Measurements from ENCODE around the gene C15orf62.

Gene C15orf62, protein sequence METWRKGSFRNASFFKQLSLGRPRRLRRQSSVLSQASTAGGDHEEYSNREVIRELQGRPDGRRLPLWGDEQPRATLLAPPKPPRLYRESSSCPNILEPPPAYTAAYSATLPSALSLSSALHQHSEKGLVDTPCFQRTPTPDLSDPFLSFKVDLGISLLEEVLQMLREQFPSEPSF

DNA sequence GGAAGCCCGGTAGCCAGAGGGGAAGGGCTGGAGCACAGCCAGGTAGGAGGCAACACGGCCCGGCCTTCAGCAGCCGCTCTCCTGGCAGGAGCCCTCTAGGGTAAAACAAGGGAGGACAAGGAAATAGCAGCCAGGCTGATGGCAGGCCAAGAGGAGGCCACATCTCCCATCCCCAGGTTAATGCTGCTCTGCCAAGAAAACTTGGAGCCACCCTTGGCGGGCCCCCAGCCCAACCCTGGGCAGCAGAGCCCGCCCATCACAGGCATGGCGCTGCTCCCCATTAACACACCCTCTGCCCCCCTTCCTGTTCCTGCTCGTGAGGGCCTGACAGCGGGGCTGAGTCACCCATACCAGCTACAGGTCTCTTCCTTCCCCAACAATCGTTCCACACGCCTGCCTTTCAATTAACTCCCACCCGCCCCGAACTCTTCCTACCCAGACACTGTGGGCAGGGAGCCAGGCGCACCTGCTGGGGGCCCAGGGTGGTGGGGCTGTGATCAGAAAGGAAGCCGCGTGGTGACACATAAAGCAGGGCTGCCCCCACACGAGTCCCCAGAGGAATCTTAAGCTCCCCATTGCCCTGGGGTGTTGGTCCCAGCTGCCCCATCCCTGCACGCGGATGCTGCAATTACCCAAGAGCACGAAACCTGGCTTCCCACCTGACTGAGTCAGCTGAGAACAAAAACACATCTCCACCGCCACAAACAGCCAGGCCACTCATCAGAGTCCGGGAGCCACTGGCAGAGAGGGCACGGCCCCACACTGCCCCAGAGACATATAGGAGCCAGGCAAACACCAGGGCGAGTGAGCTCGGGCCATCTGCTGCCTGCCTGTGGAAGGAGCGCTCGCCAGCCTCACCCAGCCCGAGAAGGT, at the start of gene C15orf62:
TSS of gene C15orf62 (plus strand) at position 707 of the 873 bp plus-strand sequence. CDS start 516 bp downstream, outside the sequence.
- Histone ChIP-seq H3K27me3 (ENCODE audit: insufficient read depth, low read length) (peaks cover 5% of the 10 kb centered on the region; the same call in 1 of the 2 replicates), H3K27ac (ENCODE audit: low read length) (no peak within 1 kb of the TSS), H3K4me1 (ENCODE audit: insufficient read depth, low read length) (peaks cover 17% of the 10 kb centered on the region), H3K36me3 (ENCODE audit: insufficient read depth, low read depth, low read length) (peaks cover 21% of the 10 kb centered on the region), H3K9ac (ENCODE audit: low read depth, low read length) (no peak within 1 kb of the TSS), H3K9me3 (ENCODE audit: insufficient read depth, low read depth, low read length) (no peaks in the 10 kb centered on the region), H3K4me3 (ENCODE audit: low read length) (no peak within 1 kb of the TSS)

DNA sequence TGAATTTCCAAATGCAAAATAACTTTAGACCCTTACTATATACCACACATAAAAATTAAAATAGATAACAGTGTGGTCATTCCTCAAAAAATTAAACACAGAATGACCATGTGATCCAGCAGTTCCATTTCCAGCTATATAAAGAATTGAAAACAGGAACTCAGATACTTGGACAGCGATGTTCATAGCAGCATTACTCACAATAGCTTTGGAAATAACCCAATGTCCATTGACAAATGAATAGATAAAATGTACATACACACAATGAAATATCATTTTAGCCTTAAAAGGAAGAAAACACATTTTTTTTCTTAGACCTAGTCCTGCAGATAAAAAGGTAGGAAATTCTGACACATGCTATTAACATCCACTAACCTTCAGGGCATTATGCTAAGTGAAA, 48.1 kb upstream of the C15orf62 start:
- H3K27me3 ChIP-seq (ENCODE audit: insufficient read depth, low read length) = no peaks in the 10 kb centered on the region
- no peaks in the 10 kb centered on the region for H3K4me1 ChIP-seq (ENCODE audit: insufficient read depth, low read length)
- H3K4me3 ChIP-seq (ENCODE audit: low read length) = no peak overlapping the region
- no peaks in the 10 kb centered on the region for H3K9me3 ChIP-seq (ENCODE audit: insufficient read depth, low read depth, low read length)
- no peak overlapping the region for H3K9ac ChIP-seq (ENCODE audit: low read depth, low read length)
- no peak overlapping the region for H3K27ac ChIP-seq (ENCODE audit: low read length)
- H3K36me3 ChIP-seq (ENCODE audit: insufficient read depth, low read depth, low read length) = peaks cover 66% of the 10 kb centered on the region

GRCh38 chr15:40722354-40722753, 47.4 kb upstream of the C15orf62 start:
- H3K9me3 ChIP-seq (ENCODE audit: insufficient read depth, low read depth, low read length) = no peaks in the 10 kb centered on the region
- no peak overlapping the region for H3K4me3 ChIP-seq (ENCODE audit: low read length)
- H3K27ac ChIP-seq (ENCODE audit: low read length) = no peak overlapping the region
- H3K9ac ChIP-seq (ENCODE audit: low read depth, low read length) = no peak overlapping the region
- H3K36me3 ChIP-seq (ENCODE audit: insufficient read depth, low read depth, low read length) = peaks cover 62% of the 10 kb centered on the region
- no peaks in the 10 kb centered on the region for H3K27me3 ChIP-seq (ENCODE audit: insufficient read depth, low read length)
- no peaks in the 10 kb centered on the region for H3K4me1 ChIP-seq (ENCODE audit: insufficient read depth, low read length)

GRCh38 chr15:40722934-40723333, 46.8 kb upstream of the C15orf62 start:
- Histone ChIP-seq H3K4me3 (ENCODE audit: low read length) (no peak overlapping the region), H3K36me3 (ENCODE audit: insufficient read depth, low read depth, low read length) (peaks cover 56% of the 10 kb centered on the region), H3K27me3 (ENCODE audit: insufficient read depth, low read length) (no peaks in the 10 kb centered on the region), H3K4me1 (ENCODE audit: insufficient read depth, low read length) (no peaks in the 10 kb centered on the region), H3K9me3 (ENCODE audit: insufficient read depth, low read depth, low read length) (no peaks in the 10 kb centered on the region), H3K9ac (ENCODE audit: low read depth, low read length) (no peak overlapping the region), H3K27ac (ENCODE audit: low read length) (no peak overlapping the region)

DNA sequence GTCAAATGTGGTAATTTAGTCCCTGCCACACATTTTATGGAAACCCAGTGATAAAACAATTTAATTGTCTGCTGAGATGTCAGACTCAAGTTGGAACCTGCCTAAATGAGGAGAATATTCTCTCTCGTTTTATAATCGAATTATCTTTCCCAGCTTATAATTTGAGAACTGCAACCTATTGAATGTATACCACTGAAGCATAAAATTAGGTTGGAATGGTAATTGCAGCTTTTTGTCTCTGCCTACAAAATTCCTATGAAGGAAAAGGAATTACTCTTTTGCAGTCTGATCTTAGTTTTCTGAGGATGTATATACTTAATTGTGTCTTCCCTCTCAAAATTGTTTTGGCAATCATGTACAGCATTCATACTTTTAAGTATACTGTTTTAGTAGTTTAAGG, 45.9 kb upstream of the C15orf62 start:
- H3K27ac ChIP-seq (ENCODE audit: low read length) = no peak overlapping the region
- no peaks in the 10 kb centered on the region for H3K9me3 ChIP-seq (ENCODE audit: insufficient read depth, low read depth, low read length)
- H3K27me3 ChIP-seq (ENCODE audit: insufficient read depth, low read length) = no peaks in the 10 kb centered on the region
- H3K36me3 ChIP-seq (ENCODE audit: insufficient read depth, low read depth, low read length) = peaks cover 53% of the 10 kb centered on the region
- no peaks in the 10 kb centered on the region for H3K4me1 ChIP-seq (ENCODE audit: insufficient read depth, low read length)
- no peak overlapping the region for H3K4me3 ChIP-seq (ENCODE audit: low read length)
- no peak overlapping the region for H3K9ac ChIP-seq (ENCODE audit: low read depth, low read length)

DNA sequence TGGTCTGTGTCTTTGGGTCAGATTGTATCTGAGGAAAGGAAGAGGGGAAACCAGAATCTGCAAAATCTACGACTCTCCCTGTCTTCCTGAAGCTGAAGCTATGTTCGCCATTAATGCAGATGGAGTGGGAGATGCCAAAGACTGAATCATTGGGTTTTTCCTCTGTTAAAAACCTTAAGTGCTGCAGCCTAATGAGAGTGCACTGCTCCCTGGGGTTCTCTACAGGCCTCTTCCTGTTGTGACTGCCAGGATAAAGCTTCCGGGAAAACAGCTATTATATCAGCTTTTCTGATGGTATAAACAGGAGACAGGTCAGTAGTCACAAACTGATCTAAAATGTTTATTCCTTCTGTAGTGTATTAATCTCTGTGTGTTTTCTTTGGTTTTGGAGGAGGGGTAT, 38.7 kb upstream of the C15orf62 start:
- no peak overlapping the region for H3K9ac ChIP-seq (ENCODE audit: low read depth, low read length)

DNA sequence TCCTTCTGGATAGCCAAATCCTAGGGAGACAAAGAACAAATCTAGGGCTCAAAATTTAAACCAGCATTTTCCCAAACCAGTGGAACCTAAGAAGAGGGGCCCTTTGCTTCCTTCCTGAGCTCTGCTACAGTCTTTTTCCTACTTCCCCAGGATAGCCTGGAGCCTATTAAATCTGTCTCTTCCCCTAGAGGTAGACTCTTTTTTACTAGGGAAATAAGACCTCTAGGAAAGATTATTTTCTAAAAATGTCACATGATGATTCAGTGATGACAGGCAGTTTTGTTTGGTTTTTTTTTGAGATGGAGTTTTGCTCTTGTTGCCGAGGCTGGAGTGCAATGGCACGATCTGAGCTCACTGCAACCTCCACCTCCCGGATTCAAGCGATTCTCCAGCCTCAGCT, 33.2 kb upstream of the C15orf62 start:
- Histone ChIP-seq H3K27ac (ENCODE audit: low read length) (no peak overlapping the region), H3K4me3 (ENCODE audit: low read length) (no peak overlapping the region), H3K9me3 (ENCODE audit: insufficient read depth, low read depth, low read length) (no peaks in the 10 kb centered on the region), H3K27me3 (ENCODE audit: insufficient read depth, low read length) (no peaks in the 10 kb centered on the region), H3K4me1 (ENCODE audit: insufficient read depth, low read length) (peaks cover 28% of the 10 kb centered on the region), H3K9ac (ENCODE audit: low read depth, low read length) (no peak overlapping the region), H3K36me3 (ENCODE audit: insufficient read depth, low read depth, low read length) (peaks cover 81% of the 10 kb centered on the region)

More for the DNA sequence above, 38.7 kb upstream of the C15orf62 start:
- H3K27me3 ChIP-seq (ENCODE audit: insufficient read depth, low read length) = no peaks in the 10 kb centered on the region
- H3K4me1 ChIP-seq (ENCODE audit: insufficient read depth, low read length) = no peaks in the 10 kb centered on the region
- H3K4me3 ChIP-seq (ENCODE audit: low read length) = no peak overlapping the region
- H3K36me3 ChIP-seq (ENCODE audit: insufficient read depth, low read depth, low read length) = peaks cover 69% of the 10 kb centered on the region
- no peak overlapping the region for H3K27ac ChIP-seq (ENCODE audit: low read length)
- H3K9me3 ChIP-seq (ENCODE audit: insufficient read depth, low read depth, low read length) = no peaks in the 10 kb centered on the region

DNA sequence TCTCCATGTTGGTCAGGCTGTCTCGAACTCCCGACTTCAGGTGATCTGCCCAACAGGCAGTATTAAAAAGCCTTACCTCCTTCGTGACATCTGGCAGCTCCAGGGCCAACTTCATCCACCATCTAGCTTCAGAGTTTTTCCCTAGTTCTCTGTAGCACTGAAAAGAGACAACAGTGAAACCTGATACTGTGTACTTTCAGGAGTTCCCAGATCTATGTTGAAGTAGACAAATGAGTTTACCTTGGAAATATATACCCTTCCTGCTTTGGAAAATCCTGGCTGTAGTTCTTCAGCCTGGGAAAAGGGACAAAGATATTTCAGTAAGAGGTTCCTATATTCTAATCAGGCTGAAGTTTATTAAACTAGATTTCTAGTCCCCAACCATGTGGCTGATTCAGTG, 32.7 kb upstream of the C15orf62 start:
- Histone ChIP-seq H3K27me3 (ENCODE audit: insufficient read depth, low read length) (no peaks in the 10 kb centered on the region), H3K36me3 (ENCODE audit: insufficient read depth, low read depth, low read length) (peaks cover 76% of the 10 kb centered on the region), H3K9ac (ENCODE audit: low read depth, low read length) (0 out of 2 replicates have a peak overlapping the region, but pooled peaks have one; percentile 9), H3K4me3 (ENCODE audit: low read length) (no peak overlapping the region), H3K4me1 (ENCODE audit: insufficient read depth, low read length) (peaks cover 28% of the 10 kb centered on the region), H3K9me3 (ENCODE audit: insufficient read depth, low read depth, low read length) (no peaks in the 10 kb centered on the region), H3K27ac (ENCODE audit: low read length) (no peak overlapping the region)

DNA sequence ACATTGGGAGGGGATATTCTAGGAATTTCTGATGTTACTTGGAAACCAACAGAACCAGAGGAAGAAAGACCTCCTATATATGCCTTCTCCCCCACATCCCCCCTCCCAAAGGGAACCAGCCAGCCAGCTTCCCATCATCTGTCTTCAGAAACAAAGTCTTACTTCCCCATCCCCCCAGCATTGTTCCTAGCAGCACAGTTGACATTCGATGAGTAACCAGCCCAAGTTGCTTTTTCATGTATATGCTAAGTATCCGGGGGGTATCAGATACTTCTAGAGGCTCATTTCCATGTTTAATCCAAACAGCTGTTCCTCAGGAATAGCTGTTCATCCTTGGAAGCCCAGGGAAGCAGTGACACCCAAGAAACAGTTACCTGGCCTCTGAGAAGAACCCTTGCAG, 30.7 kb upstream of the C15orf62 start:
- Histone ChIP-seq H3K9me3 (ENCODE audit: insufficient read depth, low read depth, low read length) (no peaks in the 10 kb centered on the region), H3K4me1 (ENCODE audit: insufficient read depth, low read length) (peaks cover 28% of the 10 kb centered on the region), H3K36me3 (ENCODE audit: insufficient read depth, low read depth, low read length) (peaks cover 74% of the 10 kb centered on the region), H3K27ac (ENCODE audit: low read length) (no peak overlapping the region), H3K27me3 (ENCODE audit: insufficient read depth, low read length) (no peaks in the 10 kb centered on the region), H3K4me3 (ENCODE audit: low read length) (peak overlapping the region; percentile 44; the same call in 1 of the 2 replicates), H3K9ac (ENCODE audit: low read depth, low read length) (peak overlapping the region; percentile 55; the same call in 1 of the 2 replicates)

- Histone ChIP-seq H3K4me1 (ENCODE audit: insufficient read depth, low read length) (peaks cover 28% of the 10 kb centered on the region), H3K27me3 (ENCODE audit: insufficient read depth, low read length) (no peaks in the 10 kb centered on the region), H3K4me3 (ENCODE audit: low read length) (no peak overlapping the region), H3K9ac (ENCODE audit: low read depth, low read length) (peak overlapping the region; percentile 21; the same call in 1 of the 2 replicates), H3K36me3 (ENCODE audit: insufficient read depth, low read depth, low read length) (peaks cover 72% of the 10 kb centered on the region), H3K9me3 (ENCODE audit: insufficient read depth, low read depth, low read length) (no peaks in the 10 kb centered on the region), H3K27ac (ENCODE audit: low read length) (no peak overlapping the region)
Observed at GRCh38 chr15:40739854-40740253, 29.9 kb upstream of the C15orf62 start.

DNA sequence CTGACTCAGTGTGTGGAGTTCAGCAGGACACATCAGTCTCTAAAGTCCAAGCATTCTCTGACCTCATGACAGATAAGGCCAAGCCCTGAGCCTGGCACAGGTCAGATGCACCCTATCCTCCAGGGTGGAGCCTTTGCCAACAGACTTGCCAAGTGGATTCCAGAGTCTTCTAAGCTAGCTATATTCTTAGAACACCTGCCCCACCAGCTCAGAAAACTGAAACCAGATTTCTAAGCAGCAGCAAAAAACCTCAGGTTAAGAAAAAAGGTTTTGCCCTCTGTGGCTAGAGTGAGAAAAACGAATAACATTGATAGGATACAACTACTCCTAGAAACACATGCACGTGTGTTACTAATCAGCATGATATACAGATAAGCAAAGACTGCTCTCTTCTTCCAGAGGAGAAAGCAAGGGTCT, 26.3 kb upstream of the C15orf62 start:
- Histone ChIP-seq H3K36me3 (ENCODE audit: insufficient read depth, low read depth, low read length) (peaks cover 37% of the 10 kb centered on the region; the same call in 1 of the 2 replicates), H3K4me1 (ENCODE audit: insufficient read depth, low read length) (peaks cover 23% of the 10 kb centered on the region), H3K9me3 (ENCODE audit: insufficient read depth, low read depth, low read length) (no peaks in the 10 kb centered on the region), H3K27ac (ENCODE audit: low read length) (no peak overlapping the region), H3K27me3 (ENCODE audit: insufficient read depth, low read length) (no peaks in the 10 kb centered on the region), H3K9ac (ENCODE audit: low read depth, low read length) (no peak overlapping the region), H3K4me3 (ENCODE audit: low read length) (no peak overlapping the region)
